ENCODE results near the gene IPCEF1. TPM values are rescaled to one million over a fixed set of nuclear protein-coding genes. Genes with fewer than 3 reads are reported as not detected.

The IPCEF1 gene
- total and polyA plus RNA-seq, 4 donors: 0.46 to 2.8 (median 1.3) TPM

GRCh38 chr6:154187714-154188113 lies 168.9 kb downstream of the IPCEF1 start:
- H3K4me3 ChIP-seq (ENCODE audit: low read depth in 1 of 3, low read length in 3 of 3): no peak overlapping the region
- no peak for DNase-seq (ENCODE audit: low spot score)
- no peak for TF ChIP-seq GABPA (IDR thresholded peaks at IDR 0.05 in 1 of 2, conservative IDR thresholded peaks at IDR 0.05 in 1 of 2)
- no peak for TF ChIP-seq FOXA2 (IDR thresholded peaks at IDR 0.05)
- TF ChIP-seq JUND (IDR thresholded peaks at IDR 0.05): no peak
- no peak for TF ChIP-seq MAX (IDR thresholded peaks at IDR 0.05)
- TF ChIP-seq TAF1 (conservative IDR thresholded peaks at IDR 0.05): no peak
- no peak for TF ChIP-seq CTCF (IDR thresholded peaks at IDR 0.05; ENCODE audit: low read depth, low read length, missing input control)
- TF ChIP-seq SP1 (IDR thresholded peaks at IDR 0.05): no peak
- no peak for TF ChIP-seq FOXA1 (IDR thresholded peaks at IDR 0.05)
- TF ChIP-seq ATF3 (IDR thresholded peaks at IDR 0.05): no peak
- TF ChIP-seq RXRA (IDR thresholded peaks at IDR 0.05): no peak
- TF ChIP-seq HNF4A (conservative IDR thresholded peaks at IDR 0.05): no peak
- no peak for TF ChIP-seq NR2F2 (IDR thresholded peaks at IDR 0.05)
- no peak for TF ChIP-seq RAD21 (IDR thresholded peaks at IDR 0.05)
- no peak for TF ChIP-seq HNF4G (IDR thresholded peaks at IDR 0.05)
- TF ChIP-seq EGR1 (IDR thresholded peaks at IDR 0.05; ENCODE audit: low read depth in 2 of 2): no peak
- no peak for TF ChIP-seq REST (IDR thresholded peaks at IDR 0.05)
- peaks cover 0 to 1% (median 0%) of the 10 kb centered on the region in 4 donors for H3K9me3 ChIP-seq (ENCODE audit: control insufficient read depth in 4 of 4, low read length in 3 of 4)
- H3K27ac ChIP-seq (ENCODE audit: low read depth in 1 of 2, low read length in 2 of 2): no peak overlapping the region
- no peaks in the 10 kb centered on the region for H3K4me1 ChIP-seq (ENCODE audit: control insufficient read depth in 4 of 4, insufficient read depth in 4 of 4, low read length in 3 of 4)
- H3K27me3 ChIP-seq (ENCODE audit: control insufficient read depth in 4 of 4, insufficient read depth in 4 of 4, low read length in 3 of 4): no peaks in the 10 kb centered on the region
- H3K36me3 ChIP-seq (ENCODE audit: control insufficient read depth in 4 of 4, insufficient read depth in 3 of 4, low read depth in 1 of 4, low read length in 3 of 4): no peaks in the 10 kb centered on the region
- no peak overlapping the region for H3K9ac ChIP-seq (ENCODE audit: low read depth in 1 of 2, low read length in 2 of 2)

GRCh38 chr6:154187203-154187602 lies 169.4 kb downstream of the IPCEF1 start:
- H3K27ac ChIP-seq (ENCODE audit: low read depth in 1 of 2, low read length in 2 of 2): no peak overlapping the region
- no peak for TF ChIP-seq RAD21 (IDR thresholded peaks at IDR 0.05)
- no peak for TF ChIP-seq FOXA2 (IDR thresholded peaks at IDR 0.05)
- no peak for TF ChIP-seq TAF1 (conservative IDR thresholded peaks at IDR 0.05)
- no peak for TF ChIP-seq ZBTB33 (IDR thresholded peaks at IDR 0.05)
- TF ChIP-seq HNF4A (conservative IDR thresholded peaks at IDR 0.05): no peak
- TF ChIP-seq RXRA (IDR thresholded peaks at IDR 0.05): no peak
- no peak for TF ChIP-seq YY1 (IDR thresholded peaks at IDR 0.05)
- TF ChIP-seq MAX (IDR thresholded peaks at IDR 0.05): no peak
- no peak for TF ChIP-seq HNF4G (IDR thresholded peaks at IDR 0.05)

More at GRCh38 chr6:154187203-154187602, 169.4 kb downstream of the IPCEF1 start:
- no peak for DNase-seq (ENCODE audit: low spot score)
- H3K9ac ChIP-seq (ENCODE audit: low read depth in 1 of 2, low read length in 2 of 2): no peak overlapping the region
- no peaks in the 10 kb centered on the region for H3K4me1 ChIP-seq (ENCODE audit: control insufficient read depth in 4 of 4, insufficient read depth in 4 of 4, low read length in 3 of 4)
- H3K27me3 ChIP-seq (ENCODE audit: control insufficient read depth in 4 of 4, insufficient read depth in 4 of 4, low read length in 3 of 4): no peaks in the 10 kb centered on the region
- no peak overlapping the region for H3K4me3 ChIP-seq (ENCODE audit: low read depth in 1 of 3, low read length in 3 of 3)
- no peaks in the 10 kb centered on the region for H3K36me3 ChIP-seq (ENCODE audit: control insufficient read depth in 4 of 4, insufficient read depth in 3 of 4, low read depth in 1 of 4, low read length in 3 of 4)
- peaks cover 0 to 2% (median 0%) of the 10 kb centered on the region in 4 donors for H3K9me3 ChIP-seq (ENCODE audit: control insufficient read depth in 4 of 4, low read length in 3 of 4)
- WGBS: 77% methylated on average over 3 of the region's 3 CpGs

Measured in liver (tissue), 9 donors.